Progenitor cell of endocrine pancreas (in vitro differentiated cells): ENCODE measurements around the gene EEF1A2. TPM values are rescaled to one million over a fixed set of nuclear protein-coding genes. Genes with fewer than 3 reads are reported as not detected.

ENCODE experiments used
- DNase-seq: peaks from one replicate; pipeline ENCODE4 v3.0.0; 2021; ENCODE audit warnings: low spot score; ENCODE audit not compliant: unreplicated experiment
- H3K27ac Mint-ChIP-seq: 2 replicates; pipeline ENCODE4 v1.8.0; 2021; ENCODE audit warnings: mild to moderate bottlenecking, moderate library complexity, mixed read lengths
- H3K27me3 Mint-ChIP-seq: 2 replicates; pipeline ENCODE4 v1.8.0; 2021; ENCODE audit warnings: mixed read lengths
- H3K36me3 Mint-ChIP-seq: 2 replicates; pipeline ENCODE4 v1.8.0; 2022; ENCODE audit warnings: mixed read lengths; ENCODE audit not compliant: insufficient read depth
- H3K4me1 Mint-ChIP-seq: 2 replicates; pipeline ENCODE4 v1.8.0; 2021; ENCODE audit warnings: low read depth, mixed read lengths
- H3K4me3 Mint-ChIP-seq: 2 replicates; pipeline ENCODE4 v1.8.0; 2021; ENCODE audit warnings: low read depth, mild to moderate bottlenecking, moderate library complexity, mixed read lengths
- H3K9me3 Mint-ChIP-seq: 2 replicates; pipeline ENCODE4 v1.8.0; 2021; ENCODE audit warnings: low read depth, mixed read lengths
- CTCF ChIP-seq: fragments of 200-600 bp; sonication (generic); IDR thresholded peaks from one replicate; pipeline ENCODE4 v1.5.0; 2021; ENCODE audit warnings: antibody characterized with exemption, mild to moderate bottlenecking; ENCODE audit not compliant: unreplicated experiment
- long read RNA-seq: library from polyadenylated mRNA; unstranded; transcript quantifications from one replicate; pipeline ENCODE4 v2.0.0, GENCODE V29; 2020
- total RNA-seq: library from RNA; stranded (reverse); gene quantifications from 2 replicates; pipeline ENCODE4 v1.2.1, GENCODE V29; 2021

Gene EEF1A2
- total RNA-seq, result 11.0 and 11.8 TPM in 2 replicates
- long read RNA-seq, result 0 reads

DNA sequence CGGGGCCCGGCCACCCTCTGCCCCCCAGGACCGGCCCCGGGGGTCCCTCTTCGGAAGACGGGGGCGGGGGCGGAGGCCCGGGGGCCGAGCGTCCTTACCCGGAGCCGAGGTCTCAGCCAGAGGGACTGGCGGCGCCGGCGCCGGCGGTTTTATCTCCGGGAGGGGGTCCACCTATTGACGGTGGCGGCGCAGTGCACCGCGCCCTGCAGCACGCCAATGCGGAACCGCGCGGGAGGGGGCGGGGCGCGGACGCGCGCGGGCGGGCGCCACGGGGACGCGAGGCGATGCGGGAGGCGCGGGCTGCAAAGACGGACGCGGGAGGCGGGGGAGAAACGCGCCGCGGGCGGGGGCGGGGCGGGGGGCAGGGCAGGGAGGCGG, at the start of gene EEF1A2:
Gene EEF1A2 (minus strand): TSS at position 124 of the 378 bp plus-strand sequence. CDS start 1,320 bp downstream, outside the sequence.
- no peaks in the 10 kb centered on the region for H3K9me3 Mint-ChIP-seq
- no peak within 1 kb of the TSS for H3K27ac Mint-ChIP-seq
- H3K4me3 Mint-ChIP-seq, result peak within 1 kb of the TSS; percentile 51
- H3K4me1 Mint-ChIP-seq, result peaks cover 1% of the 10 kb centered on the region
- TF ChIP-seq CTCF, result no peak
- no peaks in the 10 kb centered on the region for H3K36me3 Mint-ChIP-seq
- peaks cover 23% of the 10 kb centered on the region for H3K27me3 Mint-ChIP-seq
- DNase-seq, result peak; percentile 23

GRCh38 chr20:63548542-63548941, 49.7 kb upstream of the EEF1A2 start:
- H3K27me3 Mint-ChIP-seq, result peaks cover 22% of the 10 kb centered on the region
- no peaks in the 10 kb centered on the region for H3K9me3 Mint-ChIP-seq
- peaks cover 3% of the 10 kb centered on the region for H3K4me1 Mint-ChIP-seq
- H3K4me3 Mint-ChIP-seq, result no peak overlapping the region
- no peak for DNase-seq
- H3K36me3 Mint-ChIP-seq, result no peaks in the 10 kb centered on the region
- no peak for TF ChIP-seq CTCF
- no peak overlapping the region for H3K27ac Mint-ChIP-seq

DNA sequence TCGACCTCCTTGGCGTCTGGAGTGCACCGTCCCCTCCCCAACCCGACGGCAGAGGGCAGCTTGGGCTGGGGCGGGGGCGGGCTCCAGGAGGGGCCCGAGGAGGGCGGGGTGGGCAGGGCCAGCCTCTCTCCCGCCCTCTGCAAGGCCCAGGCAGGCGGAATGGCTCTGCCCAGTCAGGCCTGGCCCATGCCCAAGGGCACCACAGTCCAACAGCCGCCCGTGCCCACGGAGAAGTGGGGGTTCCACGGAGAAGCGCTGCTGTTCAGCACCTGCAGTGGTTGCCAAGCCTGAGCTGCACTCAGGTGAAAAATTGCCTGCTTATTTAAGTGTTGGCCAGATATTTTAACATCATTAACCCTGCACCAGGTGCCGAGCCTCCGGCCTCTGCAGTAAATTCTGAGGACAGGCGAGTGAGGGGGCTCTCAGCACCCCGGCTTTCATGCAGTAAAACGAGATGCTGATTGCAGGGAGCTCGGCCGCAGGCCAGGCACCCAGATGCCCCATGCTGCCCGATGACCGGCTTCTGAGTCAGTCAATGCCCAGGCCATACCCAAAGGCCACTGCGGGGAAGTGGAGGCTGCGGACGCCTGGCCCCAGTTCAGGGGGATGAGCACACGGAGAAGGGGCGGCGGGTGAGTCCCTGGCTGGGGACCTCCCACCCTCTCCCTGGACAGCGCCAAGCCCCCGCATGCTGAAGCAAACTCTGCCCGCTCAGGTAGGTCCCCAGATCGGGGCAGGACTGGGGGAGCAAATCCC, 49.0 kb upstream of the EEF1A2 start, which contains the start of gene SRMS:
Gene SRMS (minus strand): TSS at position 25 of the 756 bp plus-strand sequence. CDS start 286 bp downstream, outside the sequence.
- no peak for DNase-seq

DNA sequence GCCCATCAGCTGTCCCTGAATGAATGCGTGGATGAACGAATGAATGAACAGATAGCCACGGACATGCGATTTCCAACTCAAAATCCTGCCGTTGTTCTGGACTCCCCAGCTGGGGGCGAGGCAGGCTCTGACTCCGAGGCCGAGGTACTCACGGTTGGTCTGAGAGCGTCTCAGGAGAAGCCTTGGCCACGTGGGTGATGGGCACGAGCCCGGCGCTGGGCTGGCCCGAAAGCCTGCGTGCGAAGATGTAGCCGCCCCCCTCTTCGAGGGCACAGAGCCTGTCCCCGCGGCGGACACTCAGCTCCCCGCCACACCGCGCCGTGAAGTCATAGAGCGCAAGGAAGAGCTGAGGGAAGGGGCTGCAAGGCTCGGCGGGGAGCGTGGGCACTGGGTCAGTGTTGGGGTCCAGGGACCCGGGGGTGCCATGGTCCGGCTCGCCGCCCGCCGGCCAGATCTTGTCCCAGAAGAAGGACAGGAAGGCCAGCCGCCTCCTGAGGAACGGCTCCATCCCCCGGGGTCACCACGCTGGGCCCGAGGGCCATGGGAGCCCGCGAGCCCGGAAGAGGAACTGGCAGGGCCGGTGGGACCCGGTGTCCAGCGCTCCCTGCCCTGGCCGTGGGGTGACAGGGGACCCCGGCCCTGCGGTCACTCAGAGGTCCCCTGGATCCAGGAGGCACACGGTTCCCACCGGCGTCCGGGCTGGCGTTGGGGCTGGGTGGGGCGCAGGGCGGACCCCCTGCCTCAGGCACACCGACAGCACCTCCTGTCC, 48.3 kb upstream of the EEF1A2 start:
- DNase-seq, result no peak
- Mint-ChIP-seq H3K36me3 (no peaks in the 10 kb centered on the region), H3K9me3 (no peaks in the 10 kb centered on the region), H3K4me1 (peaks cover 3% of the 10 kb centered on the region), H3K27me3 (peaks cover 21% of the 10 kb centered on the region), H3K4me3 (no peak overlapping the region), H3K27ac (no peak overlapping the region)
- TF ChIP-seq CTCF, result no peak

More for the DNA sequence above, 49.0 kb upstream of the EEF1A2 start, which contains the start of gene SRMS:
- no peak for TF ChIP-seq CTCF
- Mint-ChIP-seq H3K9me3 (no peaks in the 10 kb centered on the region), H3K36me3 (no peaks in the 10 kb centered on the region), H3K4me3 (no peak within 1 kb of the TSS), H3K4me1 (peaks cover 3% of the 10 kb centered on the region), H3K27me3 (peaks cover 24% of the 10 kb centered on the region), H3K27ac (no peak within 1 kb of the TSS)

DNA sequence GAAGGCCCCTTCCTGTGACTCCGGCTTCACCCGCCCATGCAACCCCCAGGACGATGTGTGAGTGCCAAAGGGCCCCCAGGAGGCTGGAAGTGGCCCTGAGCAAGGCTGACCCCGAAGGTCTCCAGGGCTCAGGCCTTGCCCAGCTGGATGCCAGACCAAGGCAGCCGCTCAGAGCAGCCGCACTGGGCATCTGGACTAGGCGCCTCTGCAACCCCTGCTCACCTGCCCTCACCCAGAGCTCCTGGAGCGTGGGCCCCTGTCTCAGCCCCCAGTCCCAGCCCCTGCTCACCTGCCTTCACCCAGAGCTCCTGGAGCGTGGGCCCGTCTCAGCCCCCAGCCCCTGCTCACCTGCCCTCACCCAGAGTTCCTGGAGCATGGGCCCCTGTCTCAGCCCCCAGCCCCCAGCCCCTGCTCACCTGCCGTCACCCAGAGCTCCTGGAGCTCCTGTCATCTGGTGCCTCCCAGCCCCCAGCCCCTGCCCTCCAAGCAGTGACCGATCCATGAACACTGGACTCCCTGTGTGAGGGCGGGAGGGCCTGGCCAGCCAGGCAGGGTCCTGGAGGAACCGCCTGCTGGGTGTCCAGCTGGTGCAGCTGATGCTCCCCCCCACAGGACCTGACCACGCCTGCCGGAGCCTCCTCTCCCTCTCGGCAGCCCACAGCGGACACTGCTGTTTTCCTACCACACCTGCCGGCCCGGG, 47.5 kb upstream of the EEF1A2 start:
- no peak for DNase-seq
- Mint-ChIP-seq H3K4me1 (peaks cover 3% of the 10 kb centered on the region), H3K4me3 (no peak overlapping the region), H3K36me3 (no peaks in the 10 kb centered on the region), H3K27ac (no peak overlapping the region), H3K27me3 (peaks cover 21% of the 10 kb centered on the region), H3K9me3 (no peaks in the 10 kb centered on the region)
- no peak for TF ChIP-seq CTCF
